Neural cell (in vitro differentiated cells): ENCODE data around the gene ZNF638. TPM values are rescaled to one million over a fixed set of nuclear protein-coding genes. Genes with fewer than 3 reads are reported as not detected.

Experiments
- H2AFZ ChIP-seq: fragments of 200-600, 300-800 bp; sonication (generic), shearing (Covaris generic); 2 replicates; pipeline ENCODE4 v1.6.0; 2014; ENCODE audit warnings: low read depth, mild to moderate bottlenecking, antibody characterized with exemption, low read length, moderate library complexity
- H3F3A ChIP-seq: fragments of 200-600 bp; shearing (Covaris generic); 2 replicates; pipeline ENCODE4 v1.6.1; 2016; ENCODE audit warnings: mild to moderate bottlenecking, moderate library complexity, mixed read lengths, antibody characterized with exemption, low read length; ENCODE audit not compliant: insufficient read depth, poor library complexity, severe bottlenecking
- H3K27ac ChIP-seq: fragments of 200-600, 300-800 bp; sonication (generic), shearing (Covaris generic); 2 replicates; pipeline ENCODE4 v1.5.1; 2014; ENCODE audit warnings: mild to moderate bottlenecking, low read length, moderate library complexity
- H3K27me3 ChIP-seq: fragments of 300-800, 200-600 bp; sonication (generic), shearing (Covaris generic); 2 replicates; pipeline ENCODE4 v1.6.0; 2014; ENCODE audit warnings: mild to moderate bottlenecking, low read depth, low read length, moderate library complexity; ENCODE audit not compliant: insufficient read depth
- H3K36me3 ChIP-seq: fragments of 300-800, 200-600 bp; sonication (generic), shearing (Covaris generic); 2 replicates; pipeline ENCODE4 v1.5.1; 2014; ENCODE audit warnings: mild to moderate bottlenecking, antibody characterized with exemption, low read length, moderate library complexity; ENCODE audit not compliant: insufficient read depth
- H3K4me2 ChIP-seq: fragments of 300-800, 200-600 bp; sonication (generic), shearing (Covaris generic); 2 replicates; pipeline ENCODE4 v1.6.0; 2014; ENCODE audit warnings: mild to moderate bottlenecking, low read length
- H3K4me3 ChIP-seq: fragments of 300-800, 200-600 bp; sonication (generic), shearing (Covaris generic); 2 replicates; pipeline ENCODE4 v1.5.1; 2014; ENCODE audit warnings: mild to moderate bottlenecking, low read length, moderate library complexity
- H3K79me2 ChIP-seq: fragments of 200-600 bp; shearing (Covaris generic); replicated peaks from 2 replicates; pipeline ENCODE4 v1.6.0; 2014; ENCODE audit warnings: mild to moderate bottlenecking, low read length, moderate library complexity; ENCODE audit not compliant: insufficient read depth
- H3K9ac ChIP-seq: fragments of 300-800, 200-600 bp; sonication (generic), shearing (Covaris generic); 2 replicates; pipeline ENCODE4 v1.6.1; 2016; ENCODE audit warnings: mild to moderate bottlenecking, low read length, mixed read lengths
- H3K9me2 ChIP-seq: fragments of 200-600 bp; shearing (Covaris generic); 2 replicates; pipeline ENCODE4 v1.6.1; 2016; ENCODE audit warnings: mild to moderate bottlenecking, low read length, mixed read lengths; ENCODE audit not compliant: insufficient read depth
- H3K9me3 ChIP-seq: fragments of 200-600, 300-800 bp; sonication (generic), shearing (Covaris generic); 2 replicates; pipeline ENCODE4 v1.6.1; 2016; ENCODE audit warnings: mild to moderate bottlenecking, mixed run types, low read length, moderate library complexity, mixed read lengths
- H4K20me1 ChIP-seq: fragments of 200-600 bp; shearing (Covaris generic); 2 replicates; pipeline ENCODE4 v1.6.1; 2016; ENCODE audit warnings: mild to moderate bottlenecking, mixed run types; ENCODE audit not compliant: insufficient read depth
- EP300 ChIP-seq: fragments of 450-650 bp; conservative IDR thresholded peaks from 2 replicates; pipeline ENCODE4 v1.6.1; 2014; ENCODE audit warnings: antibody characterized with exemption, mild to moderate bottlenecking, moderate library complexity; ENCODE audit not compliant: poor library complexity, severe bottlenecking
- EZH2 ChIP-seq: fragments of 200-600, 300-800 bp; shearing (Covaris generic), sonication (generic); IDR thresholded peaks from 2 replicates; pipeline ENCODE4 v1.6.1; 2014; ENCODE audit warnings: antibody characterized with exemption, low read length, borderline replicate concordance, mild to moderate bottlenecking; ENCODE audit not compliant: insufficient read depth, poor library complexity, severe bottlenecking
- MXI1 ChIP-seq: fragments of 450-650 bp; conservative IDR thresholded peaks from 2 replicates; pipeline ENCODE4 v1.6.1; 2014; ENCODE audit warnings: antibody characterized with exemption, mild to moderate bottlenecking; ENCODE audit not compliant: poor library complexity, severe bottlenecking
- POLR2AphosphoS5 ChIP-seq: IDR thresholded peaks from 2 replicates; pipeline ENCODE4 v1.6.1; 2012
- RAD21 ChIP-seq: fragments of 450-650 bp; conservative IDR thresholded peaks from 2 replicates; pipeline ENCODE4 v1.6.1; 2014; ENCODE audit warnings: antibody characterized with exemption, mild to moderate bottlenecking, moderate library complexity
- SMC3 ChIP-seq: fragments of 450-650 bp; conservative IDR thresholded peaks from 2 replicates; pipeline ENCODE4 v1.6.1; 2014; ENCODE audit warnings: antibody characterized with exemption, mild to moderate bottlenecking, moderate library complexity; ENCODE audit not compliant: poor library complexity
- TAF1 ChIP-seq: IDR thresholded peaks from 2 replicates; pipeline ENCODE4 v1.6.1; 2012; ENCODE audit warnings: low read depth
- polyA plus RNA-seq: library from polyadenylated mRNA; depleted of rRNA; stranded (reverse); fragments of >200 nt; gene quantifications from 2 replicates; pipeline ENCODE4 v1.2.3, GENCODE V29; 2014
- TF ChIP-seq, protein P1 (sequence below): IDR thresholded peaks from 2 replicates; pipeline ENCODE4 v1.6.1; 2012; ENCODE audit warnings: borderline replicate concordance
- TF ChIP-seq, protein P2 (sequence below): fragments of 450-650 bp; IDR thresholded peaks from 2 replicates; pipeline ENCODE4 v1.5.1; 2014; ENCODE audit warnings: antibody characterized with exemption, mild to moderate bottlenecking, moderate library complexity; ENCODE audit not compliant: poor library complexity, severe bottlenecking

ZNF638 gene
- polyA plus RNA-seq, 1 donor from 2014 or later: 308 TPM

DNA sequence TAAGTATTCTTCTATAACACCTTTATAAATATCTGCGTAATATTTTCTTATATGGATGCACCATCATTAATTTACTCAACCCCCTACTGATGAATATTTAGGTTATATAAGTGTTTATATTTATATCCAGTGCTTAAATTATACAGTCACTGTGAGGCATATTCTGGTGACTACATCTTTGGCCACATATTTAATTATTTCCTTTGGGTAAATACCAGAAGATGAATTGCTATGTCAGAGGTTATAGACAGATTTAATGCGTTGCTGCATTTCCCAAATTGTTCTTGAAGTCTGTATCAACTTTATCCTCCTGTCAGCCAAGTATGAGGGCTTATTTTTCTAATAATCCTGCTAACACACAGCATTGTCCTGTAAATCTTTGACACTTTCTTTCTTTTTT is 140.4 kb downstream of the ZNF638 start:
- TF ChIP-seq MXI1 (no peak), TAF1 (no peak), EP300 (no peak), RAD21 (no peak), EZH2 (no peak), SMC3 (no peak), POLR2AphosphoS5 (no peak)
- TF ChIP-seq, protein P1, sequence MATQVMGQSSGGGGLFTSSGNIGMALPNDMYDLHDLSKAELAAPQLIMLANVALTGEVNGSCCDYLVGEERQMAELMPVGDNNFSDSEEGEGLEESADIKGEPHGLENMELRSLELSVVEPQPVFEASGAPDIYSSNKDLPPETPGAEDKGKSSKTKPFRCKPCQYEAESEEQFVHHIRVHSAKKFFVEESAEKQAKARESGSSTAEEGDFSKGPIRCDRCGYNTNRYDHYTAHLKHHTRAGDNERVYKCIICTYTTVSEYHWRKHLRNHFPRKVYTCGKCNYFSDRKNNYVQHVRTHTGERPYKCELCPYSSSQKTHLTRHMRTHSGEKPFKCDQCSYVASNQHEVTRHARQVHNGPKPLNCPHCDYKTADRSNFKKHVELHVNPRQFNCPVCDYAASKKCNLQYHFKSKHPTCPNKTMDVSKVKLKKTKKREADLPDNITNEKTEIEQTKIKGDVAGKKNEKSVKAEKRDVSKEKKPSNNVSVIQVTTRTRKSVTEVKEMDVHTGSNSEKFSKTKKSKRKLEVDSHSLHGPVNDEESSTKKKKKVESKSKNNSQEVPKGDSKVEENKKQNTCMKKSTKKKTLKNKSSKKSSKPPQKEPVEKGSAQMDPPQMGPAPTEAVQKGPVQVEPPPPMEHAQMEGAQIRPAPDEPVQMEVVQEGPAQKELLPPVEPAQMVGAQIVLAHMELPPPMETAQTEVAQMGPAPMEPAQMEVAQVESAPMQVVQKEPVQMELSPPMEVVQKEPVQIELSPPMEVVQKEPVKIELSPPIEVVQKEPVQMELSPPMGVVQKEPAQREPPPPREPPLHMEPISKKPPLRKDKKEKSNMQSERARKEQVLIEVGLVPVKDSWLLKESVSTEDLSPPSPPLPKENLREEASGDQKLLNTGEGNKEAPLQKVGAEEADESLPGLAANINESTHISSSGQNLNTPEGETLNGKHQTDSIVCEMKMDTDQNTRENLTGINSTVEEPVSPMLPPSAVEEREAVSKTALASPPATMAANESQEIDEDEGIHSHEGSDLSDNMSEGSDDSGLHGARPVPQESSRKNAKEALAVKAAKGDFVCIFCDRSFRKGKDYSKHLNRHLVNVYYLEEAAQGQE: no peak
- no peak overlapping the region for H3K4me3 ChIP-seq
- no peaks in the 10 kb centered on the region for H3F3A ChIP-seq
- no peaks in the 10 kb centered on the region for H3K79me2 ChIP-seq
- no peaks in the 10 kb centered on the region for H3K9me2 ChIP-seq
- H3K9me3 ChIP-seq: no peaks in the 10 kb centered on the region
- H3K9ac ChIP-seq: no peak overlapping the region
- H3K36me3 ChIP-seq: no peaks in the 10 kb centered on the region
- no peaks in the 10 kb centered on the region for H4K20me1 ChIP-seq
- H3K27ac ChIP-seq: no peak overlapping the region
- H3K4me2 ChIP-seq: no peak overlapping the region
- no peak overlapping the region for H2AFZ ChIP-seq
- H3K27me3 ChIP-seq: peaks cover 28% of the 10 kb centered on the region

DNA sequence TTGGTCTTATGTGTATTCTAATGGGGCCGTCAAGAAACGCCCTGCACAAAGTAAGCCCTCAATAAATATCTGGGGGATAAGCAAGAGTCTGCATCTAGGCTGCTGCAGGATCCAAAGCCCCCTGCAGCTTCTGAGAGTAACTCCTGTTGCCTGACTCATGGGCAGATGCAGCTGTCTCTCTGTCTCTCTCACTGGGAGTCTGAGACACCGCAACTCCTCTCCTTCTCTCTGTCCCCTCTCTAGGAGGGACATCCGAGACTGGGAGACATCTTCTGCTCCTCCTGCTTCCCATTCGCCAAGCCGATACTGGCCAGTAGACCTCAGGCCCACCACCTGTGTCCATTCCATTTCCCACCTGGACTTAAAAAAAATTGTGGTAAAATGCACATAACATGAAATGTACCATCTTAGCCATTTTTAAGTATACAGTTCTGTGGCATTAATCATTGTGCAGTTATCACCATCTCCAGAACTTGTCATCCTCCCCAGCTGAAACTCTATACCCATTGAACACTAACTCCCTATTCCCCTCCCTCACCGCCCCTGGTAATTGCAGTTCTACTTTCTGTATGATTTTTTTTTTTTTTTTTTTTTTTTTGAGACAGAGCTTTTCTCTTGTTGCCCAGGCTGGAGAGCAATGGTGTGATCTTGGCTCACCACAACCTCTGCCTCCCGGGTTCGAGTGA is 141.9 kb downstream of the ZNF638 start:
- Histone ChIP-seq H3F3A (no peaks in the 10 kb centered on the region), H3K4me3 (no peak overlapping the region), H3K9me2 (no peaks in the 10 kb centered on the region), H3K27ac (no peak overlapping the region), H3K9me3 (no peaks in the 10 kb centered on the region), H3K36me3 (no peaks in the 10 kb centered on the region), H3K4me2 (no peak overlapping the region), H4K20me1 (no peaks in the 10 kb centered on the region), H2AFZ (no peak overlapping the region), H3K79me2 (no peaks in the 10 kb centered on the region), H3K9ac (no peak overlapping the region), H3K27me3 (peaks cover 14% of the 10 kb centered on the region)
- TF ChIP-seq MXI1 (no peak), RAD21 (no peak), SMC3 (no peak), TAF1 (no peak), EZH2 (no peak), EP300 (no peak), POLR2AphosphoS5 (no peak)
- TF ChIP-seq, protein P1: no peak
- TF ChIP-seq, protein P2, sequence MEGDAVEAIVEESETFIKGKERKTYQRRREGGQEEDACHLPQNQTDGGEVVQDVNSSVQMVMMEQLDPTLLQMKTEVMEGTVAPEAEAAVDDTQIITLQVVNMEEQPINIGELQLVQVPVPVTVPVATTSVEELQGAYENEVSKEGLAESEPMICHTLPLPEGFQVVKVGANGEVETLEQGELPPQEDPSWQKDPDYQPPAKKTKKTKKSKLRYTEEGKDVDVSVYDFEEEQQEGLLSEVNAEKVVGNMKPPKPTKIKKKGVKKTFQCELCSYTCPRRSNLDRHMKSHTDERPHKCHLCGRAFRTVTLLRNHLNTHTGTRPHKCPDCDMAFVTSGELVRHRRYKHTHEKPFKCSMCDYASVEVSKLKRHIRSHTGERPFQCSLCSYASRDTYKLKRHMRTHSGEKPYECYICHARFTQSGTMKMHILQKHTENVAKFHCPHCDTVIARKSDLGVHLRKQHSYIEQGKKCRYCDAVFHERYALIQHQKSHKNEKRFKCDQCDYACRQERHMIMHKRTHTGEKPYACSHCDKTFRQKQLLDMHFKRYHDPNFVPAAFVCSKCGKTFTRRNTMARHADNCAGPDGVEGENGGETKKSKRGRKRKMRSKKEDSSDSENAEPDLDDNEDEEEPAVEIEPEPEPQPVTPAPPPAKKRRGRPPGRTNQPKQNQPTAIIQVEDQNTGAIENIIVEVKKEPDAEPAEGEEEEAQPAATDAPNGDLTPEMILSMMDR: no peak
